ENCODE results near the gene ABLIM2.

ABLIM2 gene

DNA sequence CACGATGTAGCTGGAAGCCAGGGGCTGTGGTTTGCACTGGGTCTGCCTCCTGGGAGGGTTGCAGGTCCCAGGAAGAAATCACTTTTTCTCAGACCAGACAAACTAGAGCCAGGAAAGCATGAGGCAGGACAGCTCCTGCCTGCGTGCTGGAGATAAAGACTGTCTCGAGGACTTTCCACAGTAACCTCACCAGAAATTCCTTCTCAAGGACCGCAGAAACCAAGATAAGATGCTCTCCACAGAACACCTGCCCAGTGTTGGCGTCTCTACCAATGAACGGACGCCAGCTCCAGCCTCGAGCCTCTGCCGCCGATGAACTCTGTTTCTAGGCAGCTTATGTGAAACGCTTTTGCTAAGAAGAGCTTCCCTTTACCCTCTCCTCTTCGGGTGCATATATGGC lies 142.1 kb downstream of the ABLIM2 start:
- no peaks in the 10 kb centered on the region for H3K9me2 ChIP-seq (replicated peaks; ENCODE audit: insufficient read depth, low read length)
- H3K9ac ChIP-seq (ENCODE audit: low read length) = no peak overlapping the region
- no peaks in the 10 kb centered on the region for H3K9me3 ChIP-seq (replicated peaks; ENCODE audit: insufficient read depth, low read length)
- 0 out of 2 replicates have a peak, but pooled peaks cover 4% of the 10 kb centered on the region for H3K4me1 ChIP-seq (ENCODE audit: low read length)
- no peaks in the 10 kb centered on the region for H3K79me2 ChIP-seq (ENCODE audit: low read length)
- H3K27ac ChIP-seq (ENCODE audit: low read length) = no peak overlapping the region
- DNase-seq = no peak
- TF ChIP-seq EZH2phosphoT487 (IDR thresholded peaks at IDR 0.05; ENCODE audit: low read length) (no peak), EZH2 (optimal IDR thresholded peaks at IDR 0.05; ENCODE audit: low read depth, low read length) (no peak)
- TF ChIP-seq, protein P1, sequence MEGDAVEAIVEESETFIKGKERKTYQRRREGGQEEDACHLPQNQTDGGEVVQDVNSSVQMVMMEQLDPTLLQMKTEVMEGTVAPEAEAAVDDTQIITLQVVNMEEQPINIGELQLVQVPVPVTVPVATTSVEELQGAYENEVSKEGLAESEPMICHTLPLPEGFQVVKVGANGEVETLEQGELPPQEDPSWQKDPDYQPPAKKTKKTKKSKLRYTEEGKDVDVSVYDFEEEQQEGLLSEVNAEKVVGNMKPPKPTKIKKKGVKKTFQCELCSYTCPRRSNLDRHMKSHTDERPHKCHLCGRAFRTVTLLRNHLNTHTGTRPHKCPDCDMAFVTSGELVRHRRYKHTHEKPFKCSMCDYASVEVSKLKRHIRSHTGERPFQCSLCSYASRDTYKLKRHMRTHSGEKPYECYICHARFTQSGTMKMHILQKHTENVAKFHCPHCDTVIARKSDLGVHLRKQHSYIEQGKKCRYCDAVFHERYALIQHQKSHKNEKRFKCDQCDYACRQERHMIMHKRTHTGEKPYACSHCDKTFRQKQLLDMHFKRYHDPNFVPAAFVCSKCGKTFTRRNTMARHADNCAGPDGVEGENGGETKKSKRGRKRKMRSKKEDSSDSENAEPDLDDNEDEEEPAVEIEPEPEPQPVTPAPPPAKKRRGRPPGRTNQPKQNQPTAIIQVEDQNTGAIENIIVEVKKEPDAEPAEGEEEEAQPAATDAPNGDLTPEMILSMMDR (IDR thresholded peaks at IDR 0.05; ENCODE audit: low read length) = no peak
- no peak overlapping the region for H2AFZ ChIP-seq (ENCODE audit: low read length)
- no peak overlapping the region for H3K4me2 ChIP-seq (ENCODE audit: low read depth, low read length)
- H3K4me3 ChIP-seq (ENCODE audit: low read length) = no peak overlapping the region
- no peaks in the 10 kb centered on the region for H3F3A ChIP-seq (ENCODE audit: insufficient read depth, low read length)
- H3K27me3 ChIP-seq (replicated peaks; ENCODE audit: insufficient read depth, low read length) = peaks cover 94% of the 10 kb centered on the region
- no peaks in the 10 kb centered on the region for H4K20me1 ChIP-seq (ENCODE audit: insufficient read depth, low read length)
- H3K36me3 ChIP-seq (replicated peaks; ENCODE audit: insufficient read depth, low read length) = no peaks in the 10 kb centered on the region

DNA sequence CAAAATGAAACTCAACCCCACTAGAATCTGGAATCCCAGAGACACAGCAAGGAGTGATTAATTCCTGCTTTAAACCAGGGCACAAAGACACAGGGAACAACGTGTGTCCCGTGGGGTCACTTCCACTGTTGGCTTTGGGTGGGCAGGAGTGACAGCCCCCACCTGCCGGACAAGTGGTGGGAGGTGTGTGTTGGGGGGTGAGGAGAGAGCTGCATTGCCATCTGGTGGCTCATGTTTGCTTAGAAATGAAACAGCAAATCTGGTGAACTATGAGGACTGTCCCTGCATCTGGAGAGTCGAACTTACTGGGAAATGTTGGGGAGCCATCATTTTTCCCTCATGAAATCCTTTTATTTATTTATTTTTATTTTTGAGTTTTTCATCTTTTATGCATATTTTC lies 143.1 kb downstream of the ABLIM2 start:
- Histone ChIP-seq H3K9ac (ENCODE audit: low read length) (no peak overlapping the region), H3K9me3 (replicated peaks; ENCODE audit: insufficient read depth, low read length) (no peaks in the 10 kb centered on the region), H3F3A (ENCODE audit: insufficient read depth, low read length) (no peaks in the 10 kb centered on the region), H4K20me1 (ENCODE audit: insufficient read depth, low read length) (no peaks in the 10 kb centered on the region), H3K27me3 (replicated peaks; ENCODE audit: insufficient read depth, low read length) (peaks cover 94% of the 10 kb centered on the region), H3K36me3 (replicated peaks; ENCODE audit: insufficient read depth, low read length) (no peaks in the 10 kb centered on the region), H2AFZ (ENCODE audit: low read length) (no peak overlapping the region), H3K4me3 (ENCODE audit: low read length) (peak overlapping the region; percentile 40), H3K9me2 (replicated peaks; ENCODE audit: insufficient read depth, low read length) (no peaks in the 10 kb centered on the region), H3K4me1 (ENCODE audit: low read length) (0 out of 2 replicates have a peak, but pooled peaks cover 4% of the 10 kb centered on the region), H3K79me2 (ENCODE audit: low read length) (no peaks in the 10 kb centered on the region), H3K4me2 (ENCODE audit: low read depth, low read length) (peak overlapping the region; percentile 49; the same call in 1 of the 2 replicates), H3K27ac (ENCODE audit: low read length) (no peak overlapping the region)
- TF ChIP-seq EZH2 (optimal IDR thresholded peaks at IDR 0.05; ENCODE audit: low read depth, low read length) = no peak
- TF ChIP-seq, protein P1 (IDR thresholded peaks at IDR 0.05; ENCODE audit: low read length) = peak; percentile 43
- no peak for DNase-seq

DNA sequence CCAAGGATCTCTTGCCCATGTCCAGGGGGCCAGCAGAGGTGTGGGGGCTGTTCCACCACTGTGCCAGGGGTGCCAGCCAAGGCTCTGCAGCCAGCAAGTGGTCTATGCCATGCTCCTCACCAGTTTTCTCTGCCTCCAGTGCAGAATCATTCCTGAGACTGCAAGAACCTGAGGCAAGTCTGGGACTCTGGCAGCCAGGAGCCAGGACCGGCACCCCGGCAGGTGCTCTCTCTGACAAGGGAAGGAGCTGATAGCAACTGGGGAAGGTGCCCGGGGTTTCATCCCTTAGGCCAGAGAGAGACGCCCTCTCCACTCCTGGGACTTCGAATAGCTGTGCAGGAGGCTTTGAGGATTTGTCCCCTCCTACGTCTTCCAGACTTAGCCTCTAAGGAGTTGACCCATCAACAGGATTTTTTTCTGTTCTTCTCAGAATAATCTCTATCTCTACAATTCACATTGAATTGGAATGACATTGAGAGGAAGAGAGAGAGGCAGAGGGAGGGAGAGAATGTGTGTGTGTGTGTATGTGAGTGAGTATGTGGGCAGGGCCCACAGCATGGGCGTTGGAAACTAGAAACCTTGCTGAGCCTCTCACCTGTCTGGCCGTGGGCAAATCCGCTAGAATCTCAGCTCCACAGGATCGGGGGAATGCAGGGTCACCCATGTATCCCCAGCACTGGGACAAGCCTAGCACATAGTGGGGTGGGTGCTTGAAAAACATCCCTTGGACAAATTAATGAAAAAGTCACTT lies 144.5 kb downstream of the ABLIM2 start:
- DNase-seq = no peak
- Histone ChIP-seq H3K4me3 (ENCODE audit: low read length) (no peak overlapping the region), H2AFZ (ENCODE audit: low read length) (no peak overlapping the region), H3K4me2 (ENCODE audit: low read depth, low read length) (no peak overlapping the region), H3K27ac (ENCODE audit: low read length) (no peak overlapping the region), H3K27me3 (replicated peaks; ENCODE audit: insufficient read depth, low read length) (peaks cover 94% of the 10 kb centered on the region), H3K79me2 (ENCODE audit: low read length) (no peaks in the 10 kb centered on the region), H3K9me3 (replicated peaks; ENCODE audit: insufficient read depth, low read length) (no peaks in the 10 kb centered on the region), H4K20me1 (ENCODE audit: insufficient read depth, low read length) (no peaks in the 10 kb centered on the region), H3K9ac (ENCODE audit: low read length) (no peak overlapping the region), H3K4me1 (ENCODE audit: low read length) (no peaks in the 10 kb centered on the region), H3K9me2 (replicated peaks; ENCODE audit: insufficient read depth, low read length) (no peaks in the 10 kb centered on the region), H3F3A (ENCODE audit: insufficient read depth, low read length) (no peaks in the 10 kb centered on the region), H3K36me3 (replicated peaks; ENCODE audit: insufficient read depth, low read length) (no peaks in the 10 kb centered on the region)
- no peak for TF ChIP-seq EZH2 (optimal IDR thresholded peaks at IDR 0.05; ENCODE audit: low read depth, low read length)
- TF ChIP-seq, protein P1 (IDR thresholded peaks at IDR 0.05; ENCODE audit: low read length) = no peak
- no peak for TF ChIP-seq EZH2phosphoT487 (IDR thresholded peaks at IDR 0.05; ENCODE audit: low read length)
